Neural cell (in vitro differentiated cells): ENCODE results near the gene SLC9A3. TPM values are rescaled to one million over a fixed set of nuclear protein-coding genes. Genes with fewer than 3 reads are reported as not detected.

Source experiments
- H2AFZ ChIP-seq: fragments of 200-600, 300-800 bp; sonication (generic), shearing (Covaris generic); 2 replicates; pipeline ENCODE4 v1.6.0; 2014; ENCODE audit warnings: low read depth, mild to moderate bottlenecking, antibody characterized with exemption, low read length, moderate library complexity
- H3F3A ChIP-seq: fragments of 200-600 bp; shearing (Covaris generic); 2 replicates; pipeline ENCODE4 v1.6.1; 2016; ENCODE audit warnings: mild to moderate bottlenecking, moderate library complexity, mixed read lengths, antibody characterized with exemption, low read length; ENCODE audit not compliant: insufficient read depth, poor library complexity, severe bottlenecking
- H3K27ac ChIP-seq: fragments of 200-600, 300-800 bp; sonication (generic), shearing (Covaris generic); 2 replicates; pipeline ENCODE4 v1.5.1; 2014; ENCODE audit warnings: mild to moderate bottlenecking, low read length, moderate library complexity
- H3K27me3 ChIP-seq: fragments of 300-800, 200-600 bp; sonication (generic), shearing (Covaris generic); 2 replicates; pipeline ENCODE4 v1.6.0; 2014; ENCODE audit warnings: mild to moderate bottlenecking, low read depth, low read length, moderate library complexity; ENCODE audit not compliant: insufficient read depth
- H3K36me3 ChIP-seq: fragments of 300-800, 200-600 bp; sonication (generic), shearing (Covaris generic); 2 replicates; pipeline ENCODE4 v1.5.1; 2014; ENCODE audit warnings: mild to moderate bottlenecking, antibody characterized with exemption, low read length, moderate library complexity; ENCODE audit not compliant: insufficient read depth
- H3K4me2 ChIP-seq: fragments of 300-800, 200-600 bp; sonication (generic), shearing (Covaris generic); 2 replicates; pipeline ENCODE4 v1.6.0; 2014; ENCODE audit warnings: mild to moderate bottlenecking, low read length
- H3K4me3 ChIP-seq: fragments of 300-800, 200-600 bp; sonication (generic), shearing (Covaris generic); 2 replicates; pipeline ENCODE4 v1.5.1; 2014; ENCODE audit warnings: mild to moderate bottlenecking, low read length, moderate library complexity
- H3K79me2 ChIP-seq: fragments of 200-600 bp; shearing (Covaris generic); replicated peaks from 2 replicates; pipeline ENCODE4 v1.6.0; 2014; ENCODE audit warnings: mild to moderate bottlenecking, low read length, moderate library complexity; ENCODE audit not compliant: insufficient read depth
- H3K9ac ChIP-seq: fragments of 300-800, 200-600 bp; sonication (generic), shearing (Covaris generic); 2 replicates; pipeline ENCODE4 v1.6.1; 2016; ENCODE audit warnings: mild to moderate bottlenecking, low read length, mixed read lengths
- H3K9me2 ChIP-seq: fragments of 200-600 bp; shearing (Covaris generic); 2 replicates; pipeline ENCODE4 v1.6.1; 2016; ENCODE audit warnings: mild to moderate bottlenecking, low read length, mixed read lengths; ENCODE audit not compliant: insufficient read depth
- H3K9me3 ChIP-seq: fragments of 200-600, 300-800 bp; sonication (generic), shearing (Covaris generic); 2 replicates; pipeline ENCODE4 v1.6.1; 2016; ENCODE audit warnings: mild to moderate bottlenecking, mixed run types, low read length, moderate library complexity, mixed read lengths
- H4K20me1 ChIP-seq: fragments of 200-600 bp; shearing (Covaris generic); 2 replicates; pipeline ENCODE4 v1.6.1; 2016; ENCODE audit warnings: mild to moderate bottlenecking, mixed run types; ENCODE audit not compliant: insufficient read depth
- CTCF ChIP-seq: fragments of 450-650 bp; IDR thresholded peaks from 2 replicates; pipeline ENCODE4 v1.5.1; 2014; ENCODE audit warnings: antibody characterized with exemption, mild to moderate bottlenecking, moderate library complexity; ENCODE audit not compliant: poor library complexity, severe bottlenecking
- EP300 ChIP-seq: fragments of 450-650 bp; conservative IDR thresholded peaks from 2 replicates; pipeline ENCODE4 v1.6.1; 2014; ENCODE audit warnings: antibody characterized with exemption, mild to moderate bottlenecking, moderate library complexity; ENCODE audit not compliant: poor library complexity, severe bottlenecking
- EZH2 ChIP-seq: fragments of 200-600, 300-800 bp; shearing (Covaris generic), sonication (generic); IDR thresholded peaks from 2 replicates; pipeline ENCODE4 v1.6.1; 2014; ENCODE audit warnings: antibody characterized with exemption, low read length, borderline replicate concordance, mild to moderate bottlenecking; ENCODE audit not compliant: insufficient read depth, poor library complexity, severe bottlenecking
- MXI1 ChIP-seq: fragments of 450-650 bp; conservative IDR thresholded peaks from 2 replicates; pipeline ENCODE4 v1.6.1; 2014; ENCODE audit warnings: antibody characterized with exemption, mild to moderate bottlenecking; ENCODE audit not compliant: poor library complexity, severe bottlenecking
- POLR2AphosphoS5 ChIP-seq: IDR thresholded peaks from 2 replicates; pipeline ENCODE4 v1.6.1; 2012
- RAD21 ChIP-seq: fragments of 450-650 bp; conservative IDR thresholded peaks from 2 replicates; pipeline ENCODE4 v1.6.1; 2014; ENCODE audit warnings: antibody characterized with exemption, mild to moderate bottlenecking, moderate library complexity
- SMC3 ChIP-seq: fragments of 450-650 bp; conservative IDR thresholded peaks from 2 replicates; pipeline ENCODE4 v1.6.1; 2014; ENCODE audit warnings: antibody characterized with exemption, mild to moderate bottlenecking, moderate library complexity; ENCODE audit not compliant: poor library complexity
- TAF1 ChIP-seq: IDR thresholded peaks from 2 replicates; pipeline ENCODE4 v1.6.1; 2012; ENCODE audit warnings: low read depth
- polyA plus RNA-seq: library from polyadenylated mRNA; depleted of rRNA; stranded (reverse); fragments of >200 nt; gene quantifications from 2 replicates; pipeline ENCODE4 v1.2.3, GENCODE V29; 2014
- TF ChIP-seq, protein P1 (sequence below): IDR thresholded peaks from 2 replicates; pipeline ENCODE4 v1.6.1; 2012; ENCODE audit warnings: borderline replicate concordance

The SLC9A3 gene
- polyA plus RNA-seq, 1 donor from 2014 or later, result 4.0 TPM

DNA sequence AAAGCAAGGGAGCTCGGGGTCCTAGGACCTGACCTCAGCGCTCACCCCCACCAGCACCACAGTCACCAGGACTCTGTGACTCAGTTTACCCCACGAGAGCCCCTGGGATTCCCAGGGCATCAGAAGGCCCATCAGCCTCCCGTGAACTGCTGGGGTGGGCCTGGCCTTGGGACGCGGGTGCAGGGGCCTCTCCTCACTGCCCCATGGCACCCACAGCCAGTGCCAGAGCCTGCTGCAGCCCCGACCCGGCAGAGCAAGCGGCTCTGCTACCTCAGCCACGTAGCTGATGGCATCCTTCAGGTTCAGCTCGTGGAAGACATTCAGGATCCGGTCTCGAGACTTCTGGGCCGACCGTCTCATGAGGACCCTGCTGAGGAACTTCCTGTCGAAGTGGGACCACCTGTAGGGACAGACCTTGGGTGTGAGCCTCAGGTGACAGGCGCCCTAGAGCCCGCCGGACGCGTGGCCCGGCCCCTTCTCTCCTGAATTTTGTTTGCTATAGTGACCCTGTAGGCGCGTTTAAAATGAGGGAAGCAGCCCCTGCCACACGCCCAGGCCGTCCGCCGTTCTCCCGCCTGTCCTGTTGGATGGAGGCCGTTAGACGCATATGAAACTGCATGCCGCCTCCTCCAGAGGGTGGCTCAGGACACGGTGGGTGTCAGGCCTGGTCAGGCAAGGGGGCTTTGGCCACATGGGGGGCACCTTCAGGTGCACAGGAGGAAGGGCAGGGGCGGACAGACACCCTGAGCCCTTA lies 44.5 kb downstream of the SLC9A3 start:
- H3K4me2 ChIP-seq, result no peak overlapping the region
- no peaks in the 10 kb centered on the region for H3K36me3 ChIP-seq
- no peaks in the 10 kb centered on the region for H3K9me3 ChIP-seq
- TF ChIP-seq TAF1 (no peak), RAD21 (no peak), CTCF (no peak), SMC3 (no peak)
- TF ChIP-seq, protein P1, sequence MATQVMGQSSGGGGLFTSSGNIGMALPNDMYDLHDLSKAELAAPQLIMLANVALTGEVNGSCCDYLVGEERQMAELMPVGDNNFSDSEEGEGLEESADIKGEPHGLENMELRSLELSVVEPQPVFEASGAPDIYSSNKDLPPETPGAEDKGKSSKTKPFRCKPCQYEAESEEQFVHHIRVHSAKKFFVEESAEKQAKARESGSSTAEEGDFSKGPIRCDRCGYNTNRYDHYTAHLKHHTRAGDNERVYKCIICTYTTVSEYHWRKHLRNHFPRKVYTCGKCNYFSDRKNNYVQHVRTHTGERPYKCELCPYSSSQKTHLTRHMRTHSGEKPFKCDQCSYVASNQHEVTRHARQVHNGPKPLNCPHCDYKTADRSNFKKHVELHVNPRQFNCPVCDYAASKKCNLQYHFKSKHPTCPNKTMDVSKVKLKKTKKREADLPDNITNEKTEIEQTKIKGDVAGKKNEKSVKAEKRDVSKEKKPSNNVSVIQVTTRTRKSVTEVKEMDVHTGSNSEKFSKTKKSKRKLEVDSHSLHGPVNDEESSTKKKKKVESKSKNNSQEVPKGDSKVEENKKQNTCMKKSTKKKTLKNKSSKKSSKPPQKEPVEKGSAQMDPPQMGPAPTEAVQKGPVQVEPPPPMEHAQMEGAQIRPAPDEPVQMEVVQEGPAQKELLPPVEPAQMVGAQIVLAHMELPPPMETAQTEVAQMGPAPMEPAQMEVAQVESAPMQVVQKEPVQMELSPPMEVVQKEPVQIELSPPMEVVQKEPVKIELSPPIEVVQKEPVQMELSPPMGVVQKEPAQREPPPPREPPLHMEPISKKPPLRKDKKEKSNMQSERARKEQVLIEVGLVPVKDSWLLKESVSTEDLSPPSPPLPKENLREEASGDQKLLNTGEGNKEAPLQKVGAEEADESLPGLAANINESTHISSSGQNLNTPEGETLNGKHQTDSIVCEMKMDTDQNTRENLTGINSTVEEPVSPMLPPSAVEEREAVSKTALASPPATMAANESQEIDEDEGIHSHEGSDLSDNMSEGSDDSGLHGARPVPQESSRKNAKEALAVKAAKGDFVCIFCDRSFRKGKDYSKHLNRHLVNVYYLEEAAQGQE, result no peak
- H3K9ac ChIP-seq, result no peak overlapping the region
- no peaks in the 10 kb centered on the region for H4K20me1 ChIP-seq
- H3K4me3 ChIP-seq, result no peak overlapping the region
- H3K27me3 ChIP-seq, result no peaks in the 10 kb centered on the region
- H3K9me2 ChIP-seq, result no peaks in the 10 kb centered on the region
- no peaks in the 10 kb centered on the region for H3F3A ChIP-seq
- no peak overlapping the region for H2AFZ ChIP-seq
- H3K27ac ChIP-seq, result no peak overlapping the region
- H3K79me2 ChIP-seq, result no peaks in the 10 kb centered on the region

DNA sequence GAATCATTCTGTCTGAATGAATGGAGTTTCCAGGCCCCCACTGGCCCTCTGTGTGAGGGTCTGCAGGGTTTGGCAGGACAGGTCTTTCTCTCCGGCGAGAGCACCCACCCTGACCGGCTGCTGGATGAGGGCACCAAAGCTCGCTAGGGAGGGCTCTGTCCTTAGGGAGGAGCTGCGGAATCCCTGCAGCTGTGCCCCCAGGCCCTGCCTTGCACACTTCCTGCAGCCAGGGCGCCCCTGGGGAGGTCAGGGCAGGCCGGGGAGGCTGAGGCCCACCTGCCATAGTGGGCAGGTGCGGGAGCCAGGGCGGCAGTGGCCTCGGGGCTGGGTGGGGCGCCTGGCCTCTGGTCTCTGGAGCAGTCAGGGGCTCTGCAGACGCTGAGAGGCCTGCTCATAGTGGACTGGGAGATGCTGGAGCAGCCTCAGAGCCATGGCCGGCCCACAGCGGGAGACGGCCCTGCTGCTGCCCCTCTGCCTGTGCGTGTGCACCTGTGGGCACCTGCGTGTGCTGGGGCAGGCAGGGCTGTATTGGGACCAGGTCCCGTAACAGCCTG lies 45.2 kb downstream of the SLC9A3 start:
- H3K36me3 ChIP-seq, result no peaks in the 10 kb centered on the region
- no peaks in the 10 kb centered on the region for H3F3A ChIP-seq
- no peak overlapping the region for H3K4me3 ChIP-seq
- no peaks in the 10 kb centered on the region for H3K9me3 ChIP-seq
- no peak overlapping the region for H2AFZ ChIP-seq
- H3K4me2 ChIP-seq, result no peak overlapping the region
- H3K27ac ChIP-seq, result no peak overlapping the region
- H3K9ac ChIP-seq, result no peak overlapping the region
- TF ChIP-seq, protein P1, result no peak
- TF ChIP-seq RAD21 (no peak), SMC3 (no peak), EP300 (no peak), CTCF (no peak), POLR2AphosphoS5 (no peak), MXI1 (no peak), EZH2 (no peak), TAF1 (no peak)
- no peaks in the 10 kb centered on the region for H3K79me2 ChIP-seq
- H3K9me2 ChIP-seq, result no peaks in the 10 kb centered on the region
- no peaks in the 10 kb centered on the region for H4K20me1 ChIP-seq
- H3K27me3 ChIP-seq, result no peaks in the 10 kb centered on the region
